HepG2 (cell line): ENCODE measurements around the gene RIMS3. TPM values are rescaled to one million over a fixed set of nuclear protein-coding genes. Genes with fewer than 3 reads are reported as not detected.

Source experiments
- ATAC-seq: fragments of 200-7000 bp; cut with Tn5 transposase; 3 replicates; pipeline ENCODE4 v1.9.1; 2020; ENCODE audit warnings: mild to moderate bottlenecking, moderate library complexity
- BruUV-seq: library from RNA; stranded (reverse); fragments of 400-500 nt; replicated peaks from 2 replicates; lab custom pipeline; 2021; lab: Mats Ljungman, UMichigan
- CTCF ChIA-PET: fragments of 300-600 bp; formaldehyde crosslinking; extraction: SDS; loops from one replicate; lab custom pipeline; 2021; ENCODE audit warnings: low total read pairs, inconsistent platforms, low intra/inter-chr PET ratio; lab: Yijun Ruan, JAX
- POLR2A ChIA-PET: fragments of 350-600 bp; sonication (Branson Sonifier 250); formaldehyde crosslinking; loops from one replicate; lab custom pipeline; 2020; ENCODE audit warnings: antibody characterized with exemption, inconsistent platforms; lab: Yijun Ruan, JAX
- DNase-seq: peaks from one replicate; pipeline ENCODE4 v3.0.0-alpha.2; 2015; ENCODE audit warnings: low spot score
- FAIRE-seq: peaks from 3 replicates; lab custom pipeline; 2011; peaks lifted over from hg19 to GRCh38; lab: Jason Lieb, UNC
- H2AFZ ChIP-seq: one replicate; pipeline ENCODE4 v1.6.1; 2011; ENCODE audit warnings: low read length, inconsistent platforms
- H3K27ac ChIP-seq: fragments of 300-600 bp; 3 replicates; pipeline ENCODE4 v1.8.0; 2011; ENCODE audit warnings: mixed run types, mild to moderate bottlenecking, mixed read lengths, low read length, inconsistent platforms; ENCODE audit not compliant: insufficient read depth; ENCODE audit errors: extremely low read length
- H3K27me3 ChIP-seq, 2 experiments: fragments of 200-600 bp in 1 of 2; 2 replicates in 1 of 2; 3 replicates in 1 of 2; pipeline versions ENCODE4 v1.6.0 to v1.8.0; 2011; ENCODE audit warnings: low read length in 2 of 2, mild to moderate bottlenecking in 2 of 2, moderate library complexity in 2 of 2, inconsistent platforms in 1 of 2; ENCODE audit not compliant: insufficient read depth in 2 of 2, control insufficient read depth in 1 of 2
- H3K36me3 ChIP-seq, 2 experiments: fragments of 200-600 bp in 1 of 2; replicated peaks in 1 of 2; 2 replicates in 1 of 2; 3 replicates in 1 of 2; pipeline versions ENCODE4 v1.5.1 to v1.8.0; 2011; ENCODE audit warnings: low read length in 2 of 2, inconsistent platforms in 1 of 2; ENCODE audit not compliant: insufficient read depth in 2 of 2, control insufficient read depth in 1 of 2
- H3K4me1 ChIP-seq: 2 replicates; pipeline ENCODE4 v1.5.1; 2012; ENCODE audit warnings: low read length, inconsistent platforms; ENCODE audit not compliant: insufficient read depth
- H3K4me2 ChIP-seq: 2 replicates; pipeline ENCODE4 v1.6.0; 2011; ENCODE audit warnings: low read depth, low read length, inconsistent platforms
- H3K4me3 ChIP-seq, 3 experiments: fragments of 200-600 bp in 1 of 3; sonication (generic), shearing (Covaris generic) in 1 of 3; replicated peaks in 1 of 3; 2 replicates each; pipeline ENCODE4 v1.5.1; 2011 to 2016; ENCODE audit warnings: low read length in 3 of 3, inconsistent platforms in 2 of 3, low read depth in 2 of 3, mild to moderate bottlenecking in 2 of 3, control low read depth in 1 of 3, mixed read lengths in 1 of 3; ENCODE audit not compliant: insufficient read depth in 1 of 3
- H3K79me2 ChIP-seq: one replicate; pipeline ENCODE4 v1.6.1; 2011; ENCODE audit warnings: low read length, inconsistent platforms; ENCODE audit not compliant: insufficient read depth
- H3K9ac ChIP-seq: 2 replicates; pipeline ENCODE4 v1.6.0; 2011; ENCODE audit warnings: mild to moderate bottlenecking, low read depth, low read length, inconsistent platforms; ENCODE audit not compliant: insufficient read depth
- H3K9me3 ChIP-seq: 2 replicates; pipeline ENCODE4 v1.5.1; 2012; ENCODE audit warnings: mild to moderate bottlenecking, low read length
- H4K20me1 ChIP-seq: 2 replicates; pipeline ENCODE4 v1.6.0; 2011; ENCODE audit warnings: inconsistent platforms, mild to moderate bottlenecking, low read length, moderate library complexity; ENCODE audit not compliant: insufficient read depth
- AKAP8 ChIP-seq: sonication (generic); formaldehyde crosslinking; IDR thresholded peaks from 2 replicates; pipeline ENCODE4 v1.5.1; 2020; ENCODE audit warnings: mild to moderate bottlenecking, missing genetic modification reagents
- GATAD1 ChIP-seq: IDR thresholded peaks from 2 replicates; pipeline ENCODE4 v1.6.1; 2016; ENCODE audit warnings: missing genetic modification reagents, missing compliant biosample characterization
- HNF4G ChIP-seq, 2 experiments: sonication (generic) in 1 of 2; formaldehyde crosslinking in 1 of 2; IDR thresholded peaks; 2 replicates each; pipeline versions ENCODE4 v1.4.0 to v1.6.1; 2011 to 2020; ENCODE audit warnings: borderline replicate concordance in 2 of 2, low read depth in 2 of 2, mild to moderate bottlenecking in 2 of 2, low read length in 1 of 2, missing genetic modification reagents in 1 of 2, moderate library complexity in 1 of 2
- NFE2 ChIP-seq: sonication (generic); formaldehyde crosslinking; IDR thresholded peaks from 2 replicates; pipeline ENCODE4 v1.4.0; 2020; ENCODE audit warnings: missing genetic modification reagents
- REPIN1 ChIP-seq: sonication (generic); formaldehyde crosslinking; IDR thresholded peaks from 2 replicates; pipeline ENCODE4 v1.8.0; 2022; ENCODE audit warnings: missing genetic modification reagents, low read depth, mild to moderate bottlenecking, borderline replicate concordance
- ZBTB2 ChIP-seq: sonication (generic); formaldehyde crosslinking; IDR thresholded peaks from 2 replicates; pipeline ENCODE4 v1.8.0; 2022; ENCODE audit warnings: low read depth, missing genetic modification reagents
- ZNF234 ChIP-seq: sonication (generic); formaldehyde crosslinking; conservative IDR thresholded peaks from 2 replicates; pipeline ENCODE4 v1.5.1; 2020; ENCODE audit warnings: mild to moderate bottlenecking, missing genetic modification reagents
- ZNF639 ChIP-seq: conservative IDR thresholded peaks from 2 replicates; pipeline ENCODE4 v1.6.1; 2018; ENCODE audit warnings: missing genetic modification reagents
- ZNF768 ChIP-seq: sonication (generic); formaldehyde crosslinking; IDR thresholded peaks from 2 replicates; pipeline ENCODE4 v1.4.0; 2020; ENCODE audit warnings: missing genetic modification reagents
- WGBS: methylation state at CpG from one replicate; pipeline ENCODE4 v1.1.6; 2017; ENCODE audit warnings: low lambda C conversion rate; 5-methylcytosine and 5-hydroxymethylcytosine counted together
- in situ Hi-C: cut with HindIII; loops from 2 replicates; pipeline ENCODE4 v1.10.0; 2017; ENCODE audit warnings: low pct_unique_long_range_greater_than_20kb; ENCODE audit not compliant: extremely low pct_ligation_motif_present
- intact Hi-C: fragments of 100-400 bp; cut with micrococcal nuclease; formaldehyde crosslinking; loops from one replicate; pipeline ENCODE4 v1.10.0; 2022; ENCODE audit not compliant: unreplicated experiment
- polyA plus RNA-seq, 8 experiments: library from polyadenylated mRNA; depleted of rRNA in 3 of 8; stranded (reverse) in 7 of 8; unstranded in 1 of 8; fragments of >200 nt; fragmentation: Illumina TruSeq in 4 of 8; extraction: Trizol in 4 of 8; gene quantifications; 2 replicates each; pipeline versions ENCODE4 v1.2.1 to v1.2.3, GENCODE V29; 2011 to 2016; ENCODE audit warnings: low read depth in 4 of 8, missing spikeins in 1 of 8, mixed read lengths in 1 of 8; ENCODE audit not compliant: insufficient read depth in 1 of 8
- total RNA-seq, 5 experiments: library from RNA; depleted of rRNA; stranded (reverse); fragments of >200 nt; fragmentation: Illumina TruSeq; extraction: Trizol; gene quantifications; 2 replicates each; pipeline ENCODE4 v1.2.3, GENCODE V29; 2016; ENCODE audit warnings: low read depth in 1 of 5
- TF ChIP-seq, protein P1 (sequence below): fragments of 450-650 bp; IDR thresholded peaks from 2 replicates; pipeline ENCODE4 v1.6.1; 2016

Gene RIMS3
- total and polyA plus RNA-seq, 2 of the 13 experiments (the other 11 are each of a cell fraction or from before 2014, with no cell fraction given), result 2.1 to 5.4 TPM

- POLR2A ChIA-PET, result no interaction called here
- in situ Hi-C loops, result no loop called here
- DNase-seq, result no peak
- TF ChIP-seq GATAD1 (CRISPR knock-in tag) (no peak), NFE2 (CRISPR knock-in tag) (no peak), ZNF639 (CRISPR knock-in tag) (no peak), HNF4G (IDR thresholded peaks at IDR 0.05; ENCODE audit: borderline replicate concordance, low read depth, low read length) (no peak), HNF4G (CRISPR knock-in tag; IDR thresholded peaks at IDR 0.05; ENCODE audit: borderline replicate concordance, low read depth) (no peak), ZNF768 (CRISPR knock-in tag) (peak; percentile 79), AKAP8 (CRISPR knock-in tag) (no peak), REPIN1 (CRISPR knock-in tag) (no peak), ZNF234 (no peak), ZBTB2 (no peak)
- TF ChIP-seq, protein P1, sequence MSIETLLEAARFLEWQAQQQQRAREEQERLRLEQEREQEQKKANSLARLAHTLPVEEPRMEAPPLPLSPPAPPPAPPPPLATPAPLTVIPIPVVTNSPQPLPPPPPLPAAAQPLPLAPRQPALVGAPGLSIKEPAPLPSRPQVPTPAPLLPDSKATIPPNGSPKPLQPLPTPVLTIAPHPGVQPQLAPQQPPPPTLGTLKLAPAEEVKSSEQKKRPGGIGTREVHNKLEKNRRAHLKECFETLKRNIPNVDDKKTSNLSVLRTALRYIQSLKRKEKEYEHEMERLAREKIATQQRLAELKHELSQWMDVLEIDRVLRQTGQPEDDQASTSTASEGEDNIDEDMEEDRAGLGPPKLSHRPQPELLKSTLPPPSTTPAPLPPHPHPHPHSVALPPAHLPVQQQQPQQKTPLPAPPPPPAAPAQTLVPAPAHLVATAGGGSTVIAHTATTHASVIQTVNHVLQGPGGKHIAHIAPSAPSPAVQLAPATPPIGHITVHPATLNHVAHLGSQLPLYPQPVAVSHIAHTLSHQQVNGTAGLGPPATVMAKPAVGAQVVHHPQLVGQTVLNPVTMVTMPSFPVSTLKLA, result peak; percentile 30; the same call in 1 of the 2 replicates
- TF ChIP-seq, all 625 proteins: peak for 2
- Histone ChIP-seq H3K27me3 (no peaks in the 10 kb centered on the region), H3K4me3 (no peak overlapping the region), H3K4me2 (no peak overlapping the region), H4K20me1 (no peaks in the 10 kb centered on the region), H3K36me3 (no peaks in the 10 kb centered on the region; a peak in 1 of 5 replicates), H3K4me1 (peaks cover 20% of the 10 kb centered on the region), H3K27ac (no peak overlapping the region), H3K9me3 (no peaks in the 10 kb centered on the region), H3K9ac (no peak overlapping the region), H3K79me2 (no peaks in the 10 kb centered on the region), H2AFZ (no peak overlapping the region)
- ATAC-seq (no peak), FAIRE-seq (no peak)
- no TSS peak for BruUV-seq
- CTCF ChIA-PET, result no interaction called here
- WGBS, result 94% methylated on average over 13 of the region's 18 CpGs
- intact Hi-C loops, result no loop called here
These were observed 23.8 kb downstream of the RIMS3 start for GRCh38 chr1:40641601-40642242.
